Measurements from ENCODE around the gene LEO1. TPM values are rescaled to one million over a fixed set of nuclear protein-coding genes. Genes with fewer than 3 reads are reported as not detected.
A peak's percentile ranks its signal among the peaks of the same experiment; 100 is the strongest.
"Not testable (repeated sequence)": the region's sequence is repeated elsewhere in the genome, so short reads cannot be mapped to it uniquely, and the experiment has no call there.

Gene LEO1
- total RNA-seq, 3 donors from 2014 or later: 30.7 to 32.6 (median 30.8) TPM

- no peaks in the 10 kb centered on the region for H3K36me3 Mint-ChIP-seq (ENCODE audit: insufficient read depth)
- H3K4me3 Mint-ChIP-seq: no peak overlapping the region
- no peaks in the 10 kb centered on the region for H3K27me3 Mint-ChIP-seq (ENCODE audit: low read depth)
- H3K4me1 Mint-ChIP-seq (ENCODE audit: low read depth): peaks cover 64% of the 10 kb centered on the region
- DNase-seq: no peak
- H3K9me3 Mint-ChIP-seq: no peaks in the 10 kb centered on the region
- no peak for ATAC-seq
These were observed 37.3 kb upstream of the LEO1 start for GRCh38 chr15:52008698-52009434.

DNA sequence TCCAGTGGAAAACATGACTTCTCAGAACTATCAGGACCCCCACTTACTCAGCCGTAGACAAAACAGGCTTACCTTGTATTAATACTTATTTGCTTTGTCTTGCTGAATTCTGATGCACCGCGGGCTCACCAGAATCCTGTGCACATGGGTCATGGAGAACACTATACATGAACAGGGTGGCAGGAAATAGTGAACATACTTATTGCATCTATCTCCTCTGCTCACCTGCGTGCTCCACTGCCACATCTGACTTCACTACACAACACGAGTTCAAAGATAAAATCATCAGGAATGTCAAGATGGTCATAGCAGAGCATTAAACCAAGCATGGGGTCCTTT lies 36.8 kb upstream of the LEO1 start:
- Mint-ChIP-seq H3K27me3 (ENCODE audit: low read depth) (no peaks in the 10 kb centered on the region), H3K9me3 (no peaks in the 10 kb centered on the region), H3K4me3 (no peak overlapping the region), H3K36me3 (ENCODE audit: insufficient read depth) (no peaks in the 10 kb centered on the region), H3K4me1 (ENCODE audit: low read depth) (peaks cover 59% of the 10 kb centered on the region)
- ATAC-seq: no peak
- no peak for DNase-seq

DNA sequence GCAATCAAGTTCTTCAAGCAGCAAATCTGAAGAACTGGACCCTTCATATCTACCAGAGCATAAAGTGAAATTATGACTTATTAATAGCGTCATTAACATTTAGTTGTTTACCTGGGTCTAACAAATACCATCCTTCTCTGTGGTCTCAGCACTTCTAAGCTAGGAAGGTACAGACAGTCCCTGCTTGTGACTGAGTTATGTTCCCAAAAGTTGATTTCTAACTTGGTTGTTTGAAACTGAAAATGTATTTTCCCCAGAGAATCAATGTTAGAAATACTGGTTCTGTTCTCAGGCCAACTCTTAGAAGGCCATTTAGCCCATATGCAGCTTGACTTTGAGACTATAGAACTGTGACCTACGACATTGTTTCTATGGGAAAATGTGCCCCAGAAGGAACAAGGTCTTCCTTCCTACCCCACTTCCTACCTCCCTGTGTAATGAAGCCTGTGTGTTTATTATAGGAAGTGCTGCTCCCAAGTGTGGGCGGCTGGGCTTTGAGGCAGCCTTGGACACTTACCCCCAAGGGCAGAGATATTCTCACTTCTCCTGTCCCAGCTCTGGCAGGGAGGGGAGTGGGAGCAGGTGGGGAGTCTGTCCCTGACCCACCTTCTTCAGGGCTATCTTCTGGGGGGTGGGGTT lies 35.2 kb upstream of the LEO1 start:
- no peak for DNase-seq
- Mint-ChIP-seq H3K36me3 (ENCODE audit: insufficient read depth) (no peaks in the 10 kb centered on the region), H3K9me3 (no peaks in the 10 kb centered on the region), H3K4me1 (ENCODE audit: low read depth) (peaks cover 49% of the 10 kb centered on the region), H3K27me3 (ENCODE audit: low read depth) (no peaks in the 10 kb centered on the region), H3K4me3 (no peak overlapping the region)
- peak; percentile 2 to 7 for ATAC-seq

- Mint-ChIP-seq H3K4me3 (no peak overlapping the region), H3K9me3 (no peaks in the 10 kb centered on the region), H3K27me3 (ENCODE audit: low read depth) (no peaks in the 10 kb centered on the region), H3K36me3 (ENCODE audit: insufficient read depth) (no peaks in the 10 kb centered on the region), H3K4me1 (ENCODE audit: low read depth) (peaks cover 45% of the 10 kb centered on the region)
- DNase-seq (no peak), ATAC-seq (peak; percentile 93)
These were observed 34.4 kb upstream of the LEO1 start for GRCh38 chr15:52005748-52006701.

- Mint-ChIP-seq H3K36me3 (ENCODE audit: insufficient read depth) (no peaks in the 10 kb centered on the region), H3K9me3 (no peaks in the 10 kb centered on the region), H3K4me3 (no peak overlapping the region), H3K27me3 (ENCODE audit: low read depth) (no peaks in the 10 kb centered on the region), H3K4me1 (ENCODE audit: low read depth) (peaks cover 40% of the 10 kb centered on the region)
- ATAC-seq: no peak
- DNase-seq: no peak
These were observed 33.2 kb upstream of the LEO1 start for GRCh38 chr15:52004806-52005205.

GRCh38 chr15:52003710-52004109 lies 32.1 kb upstream of the LEO1 start:
- Mint-ChIP-seq H3K27me3 (ENCODE audit: low read depth) (no peaks in the 10 kb centered on the region), H3K4me1 (ENCODE audit: low read depth) (peaks cover 35% of the 10 kb centered on the region), H3K36me3 (ENCODE audit: insufficient read depth) (no peaks in the 10 kb centered on the region), H3K9me3 (no peaks in the 10 kb centered on the region), H3K4me3 (no peak overlapping the region)
- no peak for ATAC-seq
- no peak for DNase-seq

DNA sequence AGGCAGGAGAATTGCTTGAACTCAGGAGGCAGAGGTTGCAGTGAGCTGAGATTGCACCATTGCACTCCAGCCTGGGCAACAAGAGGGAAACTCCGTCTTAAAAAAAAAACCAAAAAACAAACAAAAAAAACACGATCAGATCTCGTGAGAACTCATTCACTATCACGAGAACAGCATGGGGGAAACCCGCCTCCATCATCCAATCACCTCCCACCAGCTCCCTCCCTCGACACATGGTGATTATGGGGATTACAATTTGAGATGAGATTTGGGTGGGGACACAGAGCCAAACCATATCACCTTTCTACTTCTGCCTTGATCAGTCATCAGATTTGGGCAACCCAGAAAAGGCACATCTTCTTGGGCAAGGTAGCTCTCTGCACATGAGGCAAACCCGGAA lies 31.5 kb upstream of the LEO1 start:
- H3K36me3 Mint-ChIP-seq (ENCODE audit: insufficient read depth); H3K9me3 Mint-ChIP-seq; H3K27me3 Mint-ChIP-seq (ENCODE audit: low read depth); ATAC-seq; H3K4me3 Mint-ChIP-seq; DNase-seq: not testable (repeated sequence)
- peaks cover 29% of the 10 kb centered on the region for H3K4me1 Mint-ChIP-seq (ENCODE audit: low read depth)

GRCh38 chr15:52002351-52002750 lies 30.8 kb upstream of the LEO1 start:
- no peak for ATAC-seq
- no peaks in the 10 kb centered on the region for H3K36me3 Mint-ChIP-seq (ENCODE audit: insufficient read depth)
- no peak for DNase-seq
- H3K4me3 Mint-ChIP-seq: no peak overlapping the region
- peaks cover 25% of the 10 kb centered on the region for H3K4me1 Mint-ChIP-seq (ENCODE audit: low read depth)
- H3K27me3 Mint-ChIP-seq (ENCODE audit: low read depth): no peaks in the 10 kb centered on the region
- H3K9me3 Mint-ChIP-seq: no peaks in the 10 kb centered on the region

DNA sequence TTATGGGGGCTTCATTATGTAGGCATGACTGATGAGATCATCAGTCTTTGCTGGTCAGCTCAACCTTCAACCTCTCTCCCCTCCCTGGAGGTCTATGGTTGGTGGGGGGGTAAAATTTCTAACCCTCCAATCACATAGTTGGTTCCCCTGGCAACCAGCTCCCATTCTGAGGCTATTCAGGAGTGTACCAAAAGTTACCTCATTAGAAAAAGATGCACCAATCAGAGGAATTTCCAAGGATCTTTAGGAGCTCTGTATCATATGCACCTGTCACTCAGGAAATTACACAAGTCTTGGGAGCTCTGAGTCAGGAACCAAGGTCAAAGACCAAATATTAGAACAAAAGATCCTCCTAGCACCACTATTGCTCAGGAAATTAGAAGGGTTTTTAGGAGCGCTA lies 21.4 kb upstream of the LEO1 start:
- H3K4me1 Mint-ChIP-seq (ENCODE audit: low read depth): no peaks in the 10 kb centered on the region
- no peaks in the 10 kb centered on the region for H3K27me3 Mint-ChIP-seq (ENCODE audit: low read depth)
- no peaks in the 10 kb centered on the region for H3K36me3 Mint-ChIP-seq (ENCODE audit: insufficient read depth)
- DNase-seq: no peak
- no peak for ATAC-seq
- H3K9me3 Mint-ChIP-seq: no peaks in the 10 kb centered on the region
- H3K4me3 Mint-ChIP-seq: no peak overlapping the region

GRCh38 chr15:51991141-51991540 lies 19.6 kb upstream of the LEO1 start:
- no peaks in the 10 kb centered on the region for H3K36me3 Mint-ChIP-seq (ENCODE audit: insufficient read depth)
- DNase-seq (no peak), ATAC-seq (no peak)
- H3K4me1 Mint-ChIP-seq (ENCODE audit: low read depth): no peaks in the 10 kb centered on the region
- H3K9me3 Mint-ChIP-seq: no peaks in the 10 kb centered on the region
- H3K27me3 Mint-ChIP-seq (ENCODE audit: low read depth): no peaks in the 10 kb centered on the region
- no peak overlapping the region for H3K4me3 Mint-ChIP-seq

GRCh38 chr15:51982770-51983103 lies 11.2 kb upstream of the LEO1 start:
- no peak for ATAC-seq
- Mint-ChIP-seq H3K36me3 (ENCODE audit: insufficient read depth) (no peaks in the 10 kb centered on the region), H3K4me3 (no peak overlapping the region), H3K27me3 (ENCODE audit: low read depth) (no peaks in the 10 kb centered on the region), H3K4me1 (ENCODE audit: low read depth) (peaks cover 10% of the 10 kb centered on the region), H3K9me3 (no peaks in the 10 kb centered on the region)
- no peak for DNase-seq

DNA sequence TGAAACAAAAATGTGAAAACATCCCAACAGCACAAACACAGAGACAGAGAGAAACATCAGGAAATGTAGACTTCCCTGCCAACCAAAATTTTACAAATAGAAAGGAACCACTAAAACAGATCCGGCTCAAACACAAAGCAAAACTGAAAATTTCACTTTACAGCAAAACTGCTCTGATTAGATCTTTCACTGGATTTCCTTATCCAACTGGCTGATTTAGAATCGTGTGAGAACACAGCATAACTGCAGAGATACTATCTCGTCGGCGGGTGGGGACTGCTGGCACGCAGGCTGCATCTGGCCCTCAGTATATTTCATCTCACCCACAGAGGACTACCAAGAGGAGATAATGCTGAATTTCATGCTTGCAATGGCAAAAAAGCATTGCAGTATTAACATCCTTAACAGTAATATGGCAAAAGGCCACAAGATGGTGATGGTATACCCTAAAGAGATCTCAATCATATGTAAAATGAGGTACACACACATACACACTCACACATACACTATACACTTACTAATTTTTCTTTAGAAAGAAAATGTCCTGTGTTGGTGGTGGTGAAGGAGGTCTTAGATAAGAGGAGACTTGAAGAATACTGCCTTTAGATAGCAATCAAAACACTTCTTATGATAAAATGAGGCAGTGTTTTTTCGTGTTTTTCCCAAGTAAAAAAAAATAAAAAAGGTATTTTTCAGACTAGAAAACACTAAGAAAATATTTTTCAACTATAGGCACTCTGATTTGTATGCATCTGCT lies 10.6 kb upstream of the LEO1 start:
- DNase-seq (no peak), ATAC-seq (peak; percentile 95)
- Mint-ChIP-seq H3K9me3 (no peaks in the 10 kb centered on the region), H3K4me1 (ENCODE audit: low read depth) (peaks cover 10% of the 10 kb centered on the region), H3K27me3 (ENCODE audit: low read depth) (no peaks in the 10 kb centered on the region), H3K4me3 (peak overlapping the region; percentile 53), H3K36me3 (ENCODE audit: insufficient read depth) (no peaks in the 10 kb centered on the region)

GRCh38 chr15:51973775-51974174 lies 2.2 kb upstream of the LEO1 start:
- Mint-ChIP-seq H3K4me3 (no peak overlapping the region), H3K27me3 (ENCODE audit: low read depth) (no peaks in the 10 kb centered on the region), H3K9me3 (no peaks in the 10 kb centered on the region), H3K36me3 (ENCODE audit: insufficient read depth) (peaks cover 3% of the 10 kb centered on the region), H3K4me1 (ENCODE audit: low read depth) (peaks cover 16% of the 10 kb centered on the region)
- ATAC-seq: no peak
- no peak for DNase-seq

GRCh38 chr15:51973220-51973619 lies 1.6 kb upstream of the LEO1 start:
- H3K27me3 Mint-ChIP-seq (ENCODE audit: low read depth): no peaks in the 10 kb centered on the region
- H3K36me3 Mint-ChIP-seq (ENCODE audit: insufficient read depth): peaks cover 3% of the 10 kb centered on the region
- ATAC-seq (no peak), DNase-seq (no peak)
- peaks cover 16% of the 10 kb centered on the region for H3K4me1 Mint-ChIP-seq (ENCODE audit: low read depth)
- peak overlapping the region; percentile 8 for H3K4me3 Mint-ChIP-seq
- no peaks in the 10 kb centered on the region for H3K9me3 Mint-ChIP-seq
